ENCODE measurements around the gene AKAP12.
A peak's percentile ranks its signal among the peaks of the same experiment; 100 is the strongest.

AKAP12 gene

GRCh38 chr6:151385177-151385576 is 145.4 kb downstream of the AKAP12 start:
- no peak for DNase-seq

DNA sequence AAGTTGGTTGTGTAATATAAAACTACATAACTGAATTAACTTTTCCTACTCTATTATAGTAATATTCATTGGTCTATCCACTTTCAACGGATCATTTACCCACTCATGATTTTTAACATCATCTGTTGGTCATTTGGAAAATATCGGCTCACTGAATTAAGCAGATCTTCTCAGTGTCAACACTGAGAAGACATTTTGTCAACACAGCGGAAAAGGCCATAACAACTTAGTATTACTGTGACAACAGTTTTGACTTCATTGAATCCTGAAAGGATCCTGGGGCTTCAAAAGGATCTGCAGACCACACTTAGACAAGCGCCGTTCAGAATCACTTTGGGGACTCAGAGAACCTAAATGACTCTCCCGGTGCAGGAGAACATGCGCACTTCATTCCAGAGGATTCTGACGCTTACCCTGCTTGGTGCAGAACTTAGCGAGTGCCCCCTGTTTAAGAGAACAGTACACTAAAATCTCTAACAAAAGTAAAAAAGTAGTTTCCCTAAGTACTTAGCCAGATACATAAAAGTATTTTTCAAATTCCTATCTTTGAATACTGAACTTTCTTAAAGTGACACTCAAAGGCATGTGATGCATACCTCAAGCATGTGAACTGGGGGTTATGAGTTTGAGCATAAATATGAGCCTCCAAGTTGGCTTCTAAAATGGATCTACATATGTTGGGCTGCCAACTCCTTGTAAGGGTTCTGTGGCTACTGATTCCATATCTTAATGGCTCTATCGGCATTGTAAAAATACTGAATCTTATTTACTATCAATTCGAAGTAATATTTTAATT is 147.6 kb downstream of the AKAP12 start:
- peak; percentile 75 for DNase-seq

DNA sequence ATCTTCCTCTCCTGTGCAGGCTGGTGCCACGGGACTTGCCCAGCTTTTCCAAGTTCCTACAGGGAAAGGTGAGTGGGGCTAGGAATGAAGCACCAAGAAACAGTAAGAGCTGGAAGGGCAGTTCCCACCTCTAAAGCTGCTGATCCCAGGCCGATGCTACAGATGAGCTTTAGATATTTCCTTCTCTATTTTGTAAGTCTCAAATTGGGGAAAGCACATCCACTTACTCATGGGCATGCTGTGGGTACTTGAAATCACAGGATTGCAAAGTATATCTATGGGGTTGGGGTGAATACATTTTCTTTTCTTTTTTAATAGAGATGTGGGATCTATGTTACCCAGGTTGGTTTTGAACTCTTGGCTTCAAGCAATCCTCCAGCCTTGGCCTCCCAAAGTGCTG is 148.5 kb downstream of the AKAP12 start:
- DNase-seq: no peak

DNA sequence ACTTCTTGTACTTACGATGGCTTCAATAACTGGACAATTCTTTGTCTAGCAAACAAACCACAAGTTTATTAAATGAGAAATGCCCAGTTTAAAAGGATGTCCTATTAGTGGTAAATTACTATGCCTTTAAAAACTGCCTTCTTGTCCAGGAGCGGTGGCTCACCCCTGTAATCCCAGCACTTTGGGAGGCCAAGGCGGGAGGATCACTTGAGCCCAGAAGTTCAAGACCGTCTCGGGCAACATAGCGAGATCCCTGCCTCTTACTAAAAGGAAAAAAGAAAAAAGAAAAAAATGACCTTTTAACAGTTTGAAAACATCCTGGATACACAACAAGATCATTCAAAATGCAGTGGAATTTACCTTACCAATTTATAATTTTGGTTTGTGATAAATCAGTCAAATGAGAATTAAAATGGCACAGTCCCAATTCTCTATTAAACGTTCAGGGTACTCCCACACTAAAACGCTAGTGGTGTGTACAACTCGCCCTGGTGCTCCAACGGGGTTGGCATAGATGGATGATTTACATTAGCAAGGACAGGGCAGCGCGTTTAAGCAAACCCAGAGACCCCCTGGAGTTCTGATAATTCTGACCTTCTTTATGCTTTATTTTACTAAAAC is 149.3 kb downstream of the AKAP12 start:
- no peak for DNase-seq

GRCh38 chr6:151389618-151390275 is 150.0 kb downstream of the AKAP12 start:
- peak; percentile 68 for DNase-seq

DNA sequence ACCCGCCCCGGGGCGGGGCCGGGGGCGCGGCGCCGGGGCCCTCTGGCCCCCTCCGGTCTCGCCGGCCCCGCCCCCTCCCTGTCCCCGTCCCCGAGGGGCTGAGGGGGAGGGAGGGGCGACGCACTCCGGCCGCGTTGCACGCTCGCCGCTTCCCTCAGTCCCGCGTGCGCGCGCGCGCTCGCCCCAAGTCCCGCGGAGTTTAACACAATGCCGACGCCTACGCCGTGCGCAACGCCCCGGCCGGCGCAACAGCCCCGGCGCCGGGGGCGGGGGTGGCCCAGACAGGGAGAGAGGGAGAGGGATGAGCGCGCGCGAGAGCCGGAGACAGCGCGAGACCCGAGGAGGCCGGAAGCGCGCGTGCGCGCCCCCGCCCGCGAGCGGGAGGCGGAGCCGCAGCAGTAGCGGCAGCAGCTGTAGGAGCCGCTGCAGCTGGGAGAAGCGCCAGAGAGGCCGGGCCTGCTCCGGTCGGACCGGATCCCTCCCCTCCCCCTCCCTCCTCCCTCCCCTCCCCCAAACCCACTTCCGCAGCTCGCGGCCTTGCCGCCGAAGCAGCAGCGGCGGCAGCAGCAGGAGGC is 150.6 kb downstream of the AKAP12 start:
- peak; percentile 98 for DNase-seq

DNA sequence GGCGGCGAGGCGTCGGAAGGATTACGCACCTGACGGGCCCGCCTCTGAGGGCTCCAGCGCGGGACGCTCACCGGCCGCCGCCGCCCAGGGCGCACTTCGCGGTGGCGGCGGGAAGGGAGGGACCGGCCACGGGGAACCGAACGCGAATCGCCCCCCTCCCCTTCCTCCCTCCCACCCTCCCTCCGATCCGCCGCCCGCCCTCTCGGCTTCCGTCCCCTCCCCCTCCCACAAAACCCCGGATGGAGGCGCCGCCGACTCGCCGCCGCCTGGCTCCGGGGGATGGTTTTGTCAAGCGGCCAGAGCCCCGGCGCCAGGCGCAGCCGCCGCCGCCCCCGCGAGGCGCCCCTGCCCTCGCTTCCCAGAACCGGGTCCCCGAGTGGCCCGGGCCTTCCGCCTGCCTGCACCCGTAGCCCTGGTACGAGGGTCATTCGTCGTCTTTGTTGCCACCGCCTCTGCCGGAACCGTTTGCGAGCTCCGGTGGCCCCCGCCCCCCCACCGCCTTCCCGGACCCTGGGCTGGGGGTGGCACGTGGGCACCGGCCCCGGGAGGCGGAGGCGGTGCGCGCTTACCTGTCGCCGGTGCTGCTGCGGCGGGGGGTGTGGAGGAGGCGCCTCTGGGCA is 151.2 kb downstream of the AKAP12 start:
- peak; percentile 53 for DNase-seq

GRCh38 chr6:151391471-151392413 is 152.0 kb downstream of the AKAP12 start, which contains the start of gene ZBTB2:
ZBTB2 (minus strand) TSS chr6:151391559; CDS start chr6:151373637, 17,922 bp downstream.
- DNase-seq: peak; percentile 77

- no peak for DNase-seq
Observed at GRCh38 chr6:151392427-151392826, 152.7 kb downstream of the AKAP12 start.

DNA sequence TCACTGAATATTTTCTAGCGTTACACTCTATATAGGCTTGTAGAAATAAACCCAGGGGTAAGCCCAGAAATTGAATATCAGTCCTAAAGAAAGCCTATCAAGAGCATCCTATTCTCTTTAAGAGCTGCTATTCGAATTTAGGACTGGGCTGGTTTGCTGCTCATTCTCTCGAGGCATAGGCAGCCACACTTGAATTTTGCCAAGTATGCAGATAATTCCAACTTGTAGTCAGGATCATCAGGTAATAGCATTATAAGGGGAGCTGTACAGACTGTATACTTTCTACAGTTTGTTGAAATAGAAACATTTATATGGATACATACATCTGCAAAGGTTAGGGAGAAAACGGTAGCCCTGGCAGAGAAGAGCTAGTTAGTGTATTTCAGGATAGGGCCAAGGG is 153.6 kb downstream of the AKAP12 start:
- no peak for DNase-seq

DNA sequence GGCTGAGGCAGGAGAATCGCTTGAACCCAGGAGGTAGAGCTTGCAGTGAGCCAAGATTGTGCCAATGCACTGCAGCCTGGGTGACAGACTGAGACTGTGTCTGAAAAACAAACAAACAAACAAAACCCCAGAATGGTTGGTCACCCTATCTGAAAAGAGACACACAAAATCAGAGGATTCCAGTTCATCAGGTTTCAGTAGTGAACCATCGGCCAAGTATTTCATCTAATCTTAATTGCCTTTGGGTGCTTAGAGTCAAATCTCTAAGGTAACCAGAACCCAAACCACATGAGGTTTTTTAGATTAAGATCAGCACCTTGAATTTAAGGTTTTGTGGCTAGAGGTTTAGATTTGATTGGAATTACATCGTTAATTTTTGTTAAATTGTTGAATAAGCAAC is 159.9 kb downstream of the AKAP12 start:
- DNase-seq: no peak

GRCh38 chr6:151400473-151400872 is 160.7 kb downstream of the AKAP12 start:
- DNase-seq: peak; percentile 73

DNA sequence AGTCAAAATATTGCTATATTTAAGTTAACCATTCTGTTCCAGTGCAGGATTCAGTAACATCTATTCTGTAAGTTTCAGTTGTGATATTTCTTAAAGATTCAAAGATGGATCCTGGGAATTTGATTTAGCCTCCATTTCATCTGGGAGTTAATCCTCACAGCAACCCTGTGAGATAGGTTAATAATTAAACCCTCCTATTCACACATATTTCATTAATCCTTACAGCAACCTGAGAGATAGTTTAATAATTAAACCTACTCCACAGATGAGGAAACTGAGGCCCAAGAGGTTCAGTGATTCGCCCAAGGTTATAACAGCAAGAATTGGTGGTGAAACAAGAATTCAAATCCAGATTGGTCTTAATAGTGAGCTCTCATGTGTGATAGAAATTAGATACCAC is 162.5 kb downstream of the AKAP12 start:
- DNase-seq: no peak

- DNase-seq: no peak
Observed at GRCh38 chr6:151403919-151404308, 164.1 kb downstream of the AKAP12 start.

Measured in HCEC 1CT (cell line).